HepG2 (cell line): ENCODE measurements around the gene ARSB. TPM values are rescaled to one million over a fixed set of nuclear protein-coding genes. Genes with fewer than 3 reads are reported as not detected.

ENCODE experiments used
- AKAP8 ChIP-seq: sonication (generic); formaldehyde crosslinking; IDR thresholded peaks from 2 replicates; pipeline ENCODE4 v1.5.1; 2020; ENCODE audit warnings: mild to moderate bottlenecking, missing genetic modification reagents
- ATF3 ChIP-seq: sonication (generic); formaldehyde crosslinking; IDR thresholded peaks from 2 replicates; pipeline ENCODE4 v1.4.0; 2020; ENCODE audit warnings: missing genetic modification reagents
- CTCF ChIP-seq: sonication (generic); formaldehyde crosslinking; IDR thresholded peaks from 2 replicates; pipeline ENCODE4 v1.5.0; 2020; ENCODE audit warnings: mild to moderate bottlenecking, missing genetic modification reagents, moderate library complexity
- DPF2 ChIP-seq: sonication (generic); formaldehyde crosslinking; IDR thresholded peaks from 2 replicates; pipeline ENCODE4 v1.4.0; 2020; ENCODE audit warnings: mild to moderate bottlenecking, low read depth, missing genetic modification reagents, borderline replicate concordance
- DZIP1 ChIP-seq: sonication (generic); formaldehyde crosslinking; IDR thresholded peaks from 2 replicates; pipeline ENCODE4 v1.5.0; 2020; ENCODE audit warnings: mild to moderate bottlenecking, missing genetic modification reagents
- FOXA3 ChIP-seq: IDR thresholded peaks from 2 replicates; pipeline ENCODE4 v1.6.1; 2016; ENCODE audit warnings: missing genetic modification reagents, missing compliant biosample characterization
- FOXP1 ChIP-seq, 2 experiments: fragments of 450-650 bp in 1 of 2; IDR thresholded peaks; 2 replicates each; pipeline ENCODE4 v1.6.1; 2017 to 2018; ENCODE audit warnings: antibody characterized with exemption in 1 of 2
- GPN1 ChIP-seq: sonication (generic); formaldehyde crosslinking; IDR thresholded peaks from 2 replicates; pipeline ENCODE4 v1.5.1; 2020; ENCODE audit warnings: missing genetic modification reagents, borderline replicate concordance
- HES4 ChIP-seq: sonication (generic); formaldehyde crosslinking; IDR thresholded peaks from 2 replicates; pipeline ENCODE4 v1.9.0; 2021; ENCODE audit warnings: mild to moderate bottlenecking, missing genetic modification reagents, borderline replicate concordance
- HNF4A ChIP-seq: sonication (generic); formaldehyde crosslinking; IDR thresholded peaks from 2 replicates; pipeline ENCODE4 v1.4.0; 2020; ENCODE audit warnings: missing genetic modification reagents
- HNRNPL ChIP-seq: fragments of 200-400 bp; formaldehyde crosslinking; IDR thresholded peaks from 2 replicates; pipeline ENCODE4 v1.6.1; 2017; ENCODE audit warnings: mild to moderate bottlenecking, low read depth, low read length
- MAFK ChIP-seq, 2 experiments: IDR thresholded peaks in 1 of 2; conservative IDR thresholded peaks in 1 of 2; 2 replicates each; pipeline ENCODE4 v1.6.1; 2011; ENCODE audit warnings: improper control_type of control experiment in 2 of 2, low read length in 2 of 2
- NFATC3 ChIP-seq: sonication (generic); formaldehyde crosslinking; IDR thresholded peaks from 2 replicates; pipeline ENCODE4 v1.5.1; 2020; ENCODE audit warnings: mild to moderate bottlenecking, missing genetic modification reagents
- NR2C2 ChIP-seq: sonication (generic); formaldehyde crosslinking; IDR thresholded peaks from 2 replicates; pipeline ENCODE4 v1.4.0; 2020; ENCODE audit warnings: missing genetic modification reagents, mild to moderate bottlenecking, moderate library complexity, borderline replicate concordance
- SAP130 ChIP-seq: IDR thresholded peaks from 2 replicates; pipeline ENCODE4 v1.6.1; 2016; ENCODE audit warnings: low read depth
- TAF1 ChIP-seq: sonication (generic); formaldehyde crosslinking; IDR thresholded peaks from 2 replicates; pipeline ENCODE4 v1.4.0; 2020; ENCODE audit warnings: missing genetic modification reagents
- XRCC5 ChIP-seq: fragments of 200-400 bp; formaldehyde crosslinking; optimal IDR thresholded peaks from 2 replicates; pipeline ENCODE3; 2017; ENCODE audit warnings: mild to moderate bottlenecking, low read length
- ZNF260 ChIP-seq: sonication (generic); formaldehyde crosslinking; IDR thresholded peaks from 2 replicates; pipeline ENCODE4 v1.4.0; 2020; ENCODE audit warnings: missing genetic modification reagents, low read depth, mild to moderate bottlenecking, borderline replicate concordance
- ZNF503 ChIP-seq: sonication (generic); formaldehyde crosslinking; IDR thresholded peaks from 2 replicates; pipeline ENCODE4 v1.4.0; 2020; ENCODE audit warnings: missing genetic modification reagents
- ZNF557 ChIP-seq: sonication (generic); formaldehyde crosslinking; IDR thresholded peaks from 2 replicates; pipeline ENCODE4 v1.4.0; 2020; ENCODE audit warnings: missing genetic modification reagents
- ZNF615 ChIP-seq: sonication (generic); formaldehyde crosslinking; IDR thresholded peaks from 2 replicates; pipeline ENCODE4 v1.5.0; 2020; ENCODE audit warnings: mild to moderate bottlenecking, missing genetic modification reagents, borderline replicate concordance
- ZNF660 ChIP-seq: sonication (generic); formaldehyde crosslinking; IDR thresholded peaks from 2 replicates; pipeline ENCODE4 v1.5.1; 2020; ENCODE audit warnings: mild to moderate bottlenecking, low read depth, missing genetic modification reagents, borderline replicate concordance
- ZNF737 ChIP-seq: sonication (generic); formaldehyde crosslinking; IDR thresholded peaks from 2 replicates; pipeline ENCODE4 v1.5.0; 2020; ENCODE audit warnings: missing genetic modification reagents, mild to moderate bottlenecking, borderline replicate concordance
- ZNF83 ChIP-seq: sonication (generic); formaldehyde crosslinking; IDR thresholded peaks from 2 replicates; pipeline ENCODE4 v1.4.0; 2020; ENCODE audit warnings: missing genetic modification reagents, mild to moderate bottlenecking, borderline replicate concordance
- polyA plus RNA-seq, 8 experiments: library from polyadenylated mRNA; depleted of rRNA in 3 of 8; stranded (reverse) in 7 of 8; unstranded in 1 of 8; fragments of >200 nt; fragmentation: Illumina TruSeq in 4 of 8; extraction: Trizol in 4 of 8; gene quantifications; 2 replicates each; pipeline versions ENCODE4 v1.2.1 to v1.2.3, GENCODE V29; 2011 to 2016; ENCODE audit warnings: low read depth in 4 of 8, missing spikeins in 1 of 8, mixed read lengths in 1 of 8; ENCODE audit not compliant: insufficient read depth in 1 of 8
- total RNA-seq, 5 experiments: library from RNA; depleted of rRNA; stranded (reverse); fragments of >200 nt; fragmentation: Illumina TruSeq; extraction: Trizol; gene quantifications; 2 replicates each; pipeline ENCODE4 v1.2.3, GENCODE V29; 2016; ENCODE audit warnings: low read depth in 1 of 5

ARSB gene
- total and polyA plus RNA-seq, 2 of the 13 experiments (the other 11 are each of a cell fraction or from before 2014, with no cell fraction given): 52.6 to 66.4 TPM

GRCh38 chr5:78964889-78965288, 20.2 kb downstream of the ARSB start (continued):
- TF ChIP-seq ATF3 (CRISPR knock-in tag) (no peak), DPF2 (CRISPR knock-in tag) (no peak), CTCF (CRISPR knock-in tag) (peak; percentile 73), MAFK (conservative IDR thresholded peaks at IDR 0.05 in 1 of 2, IDR thresholded peaks at IDR 0.05 in 1 of 2; ENCODE audit: low read length in 2 of 2) (no peak), HNRNPL (no peak), ZNF83 (CRISPR knock-in tag) (no peak), DZIP1 (CRISPR knock-in tag) (no peak), ZNF503 (no peak), HES4 (no peak), ZNF660 (CRISPR knock-in tag) (no peak), AKAP8 (CRISPR knock-in tag) (no peak), TAF1 (CRISPR knock-in tag) (no peak), ZNF557 (CRISPR knock-in tag) (no peak), GPN1 (CRISPR knock-in tag) (no peak), SAP130 (CRISPR knock-in tag) (0 out of 2 replicates have a peak, but pooled peaks have one; percentile 13), FOXA3 (CRISPR knock-in tag) (peak; percentile 67), ZNF737 (no peak), NR2C2 (CRISPR knock-in tag) (no peak), NFATC3 (no peak), XRCC5 (no peak), HNF4A (CRISPR knock-in tag) (no peak), ZNF260 (CRISPR knock-in tag) (no peak), FOXP1 (IDR thresholded peaks at IDR 0.05) (no peak), FOXP1 (CRISPR knock-in tag; IDR thresholded peaks at IDR 0.05) (0 out of 2 replicates have a peak, but pooled peaks have one; percentile 22), ZNF615 (CRISPR knock-in tag) (no peak)
